Common myeloid progenitor, CD34-positive (primary cell): ENCODE results near the gene HAL.

Source experiments
- CTCF ChIA-PET: fragments of 350-600 bp; sonication (Branson Sonifier 250); formaldehyde crosslinking; loops from one replicate; lab custom pipeline; 2021; ENCODE audit warnings: antibody characterized with exemption; lab: Charles Lee
- POLR2A ChIA-PET: fragments of 350-600 bp; sonication (Branson Sonifier 250); formaldehyde crosslinking; loops from one replicate; lab custom pipeline; 2021; ENCODE audit warnings: antibody characterized with exemption; lab: Charles Lee
- DNase-seq, 3 donors: peaks; one replicate each; pipeline versions ENCODE4 v3.0.0 to v3.0.0-alpha.2; 2013
- H3K27ac ChIP-seq, 2 experiments: 1 replicate in 1 of 2; 2 replicates in 1 of 2; pipeline ENCODE4 v1.7.0; 2013; ENCODE audit warnings: inconsistent platforms in 2 of 2, low read length in 2 of 2, mild to moderate bottlenecking in 2 of 2, low read depth in 1 of 2, moderate library complexity in 1 of 2; ENCODE audit not compliant: severe bottlenecking in 2 of 2, insufficient read depth in 1 of 2, poor library complexity in 1 of 2
- H3K27me3 ChIP-seq, 5 experiments: replicated peaks in 2 of 5; 1 replicate in 3 of 5; 2 replicates in 2 of 5; pipeline versions ENCODE4 v1.6.1 to v1.7.0; 2013; ENCODE audit warnings: low read length in 4 of 5, mild to moderate bottlenecking in 2 of 5, moderate library complexity in 2 of 5, inconsistent platforms in 1 of 5; ENCODE audit not compliant: insufficient read depth in 5 of 5, control insufficient read depth in 4 of 5
- H3K36me3 ChIP-seq, 4 experiments: 1 replicate in 2 of 4; 2 replicates in 2 of 4; pipeline versions ENCODE4 v1.6.1 to v1.7.0; 2013; ENCODE audit warnings: low read length in 3 of 4, control low read depth in 1 of 4, mild to moderate bottlenecking in 1 of 4; ENCODE audit not compliant: control insufficient read depth in 4 of 4, insufficient read depth in 4 of 4
- H3K4me1 ChIP-seq, 4 experiments: 1 replicate in 3 of 4; 2 replicates in 1 of 4; pipeline versions ENCODE4 v1.6.1 to v1.7.1; 2013; ENCODE audit warnings: low read length in 3 of 4, mild to moderate bottlenecking in 3 of 4, control low read depth in 1 of 4, inconsistent platforms in 1 of 4, moderate library complexity in 1 of 4; ENCODE audit not compliant: control insufficient read depth in 4 of 4, insufficient read depth in 4 of 4; ENCODE audit errors: control extremely low read depth in 1 of 4
- H3K4me3 ChIP-seq, 7 experiments: 1 replicate in 4 of 7; 2 replicates in 3 of 7; pipeline versions ENCODE4 v1.5.1 to v1.7.0; 2013; ENCODE audit warnings: mild to moderate bottlenecking in 7 of 7, low read length in 6 of 7, moderate library complexity in 6 of 7, inconsistent platforms in 2 of 7, low read depth in 2 of 7, control low read depth in 1 of 7; ENCODE audit not compliant: insufficient read depth in 4 of 7, control insufficient read depth in 1 of 7; ENCODE audit errors: extremely low read depth in 1 of 7
- H3K9me3 ChIP-seq, 5 experiments: 1 replicate in 4 of 5; 2 replicates in 1 of 5; pipeline versions ENCODE4 v1.6.1 to v1.7.1; 2013; ENCODE audit warnings: low read length in 4 of 5, mild to moderate bottlenecking in 2 of 5, inconsistent platforms in 1 of 5, low read depth in 1 of 5, moderate library complexity in 1 of 5; ENCODE audit not compliant: control insufficient read depth in 4 of 5, insufficient read depth in 2 of 5; ENCODE audit errors: control extremely low read depth in 1 of 5
- WGBS: methylation state at CpG from one replicate; pipeline ENCODE4 v1.1.5; 2013; ENCODE audit not compliant: insufficient coverage; 5-methylcytosine and 5-hydroxymethylcytosine counted together

Gene HAL

GRCh38 chr12:96033549-96034389 lies 37.6 kb upstream of the HAL start:
- WGBS: 100% methylated on average over 1 of the region's 7 CpGs
- Histone ChIP-seq H3K4me1 (peaks cover 5 to 25% (median 17%) of the 10 kb centered on the region in 4 experiments), H3K9me3 (no peaks in the 10 kb centered on the region), H3K27ac (peak overlapping the region in 1 of 2 experiments; percentile 87), H3K36me3 (no peaks in the 10 kb centered on the region), H3K4me3 (peak overlapping the region in 6 of 7 experiments; percentile 11 to 99 (median 93)), H3K27me3 (no peaks in the 10 kb centered on the region)
- ChIA-PET POLR2A (no interaction called here), CTCF (interaction anchor here (1.8 kb wide), 1 partner anchor 22 kb away, joined by 6 read pairs; no protein-coding TSS in a partner anchor)
- no peak for DNase-seq

- no peak for DNase-seq
- Histone ChIP-seq H3K36me3 (peaks cover 9 to 30% (median 23%) of the 10 kb centered on the region in 4 experiments), H3K4me1 (peaks cover 5 to 19% (median 10%) of the 10 kb centered on the region in 4 experiments), H3K4me3 (no peak overlapping the region), H3K27ac (no peak overlapping the region), H3K9me3 (no peaks in the 10 kb centered on the region), H3K27me3 (no peaks in the 10 kb centered on the region)
- 89% methylated on average over 2 of the region's 2 CpGs for WGBS
- CTCF ChIA-PET: no interaction called here
- POLR2A ChIA-PET: no interaction called here
Measured at GRCh38 chr12:96029826-96030225, 33.7 kb upstream of the HAL start.

- Histone ChIP-seq H3K4me3 (no peak overlapping the region), H3K9me3 (no peaks in the 10 kb centered on the region), H3K4me1 (peaks cover 0 to 6% (median under 1%) of the 10 kb centered on the region in 4 experiments), H3K27ac (no peak overlapping the region), H3K27me3 (no peaks in the 10 kb centered on the region), H3K36me3 (peaks cover 9 to 38% (median 28%) of the 10 kb centered on the region in 4 experiments)
- ChIA-PET CTCF (no interaction called here), POLR2A (no interaction called here)
- DNase-seq: no peak
- WGBS: no CpG with 5 or more reads among the region's 1 CpG
Measured at GRCh38 chr12:96028538-96028937, 32.4 kb upstream of the HAL start.

- CTCF ChIA-PET: no interaction called here
Measured at GRCh38 chr12:96026331-96026730, 30.2 kb upstream of the HAL start.

GRCh38 chr12:96025518-96025917 lies 29.4 kb upstream of the HAL start:
- ChIA-PET CTCF (no interaction called here), POLR2A (interaction anchor here (0.8 kb wide), 1 partner anchor 10 kb away, joined by 4 read pairs; the partner anchor contains the start of gene LTA4H)
- no peaks in the 10 kb centered on the region for H3K9me3 ChIP-seq
- peaks cover 9 to 63% (median 43%) of the 10 kb centered on the region in 4 experiments for H3K36me3 ChIP-seq
- DNase-seq: no peak
- H3K4me1 ChIP-seq: no peaks in the 10 kb centered on the region
- H3K27ac ChIP-seq: no peak overlapping the region
- WGBS: 100% methylated on average over 3 of the region's 4 CpGs
- H3K4me3 ChIP-seq: no peak overlapping the region
- no peaks in the 10 kb centered on the region for H3K27me3 ChIP-seq

More at GRCh38 chr12:96026331-96026730, 30.2 kb upstream of the HAL start:
- DNase-seq: no peak
- Histone ChIP-seq H3K4me1 (no peaks in the 10 kb centered on the region), H3K27me3 (no peaks in the 10 kb centered on the region), H3K4me3 (no peak overlapping the region), H3K9me3 (no peaks in the 10 kb centered on the region), H3K27ac (no peak overlapping the region), H3K36me3 (peaks cover 9 to 57% (median 41%) of the 10 kb centered on the region in 4 experiments)
- POLR2A ChIA-PET: interaction anchor here (0.8 kb wide), 1 partner anchor 9 kb away, joined by 4 read pairs; the partner anchor contains the start of gene LTA4H
- no CpG with 5 or more reads among the region's 1 CpG for WGBS

GRCh38 chr12:96020314-96021003 lies 24.3 kb upstream of the HAL start:
- Histone ChIP-seq H3K9me3 (no peaks in the 10 kb centered on the region), H3K4me1 (no peaks in the 10 kb centered on the region), H3K36me3 (peaks cover 12 to 65% (median 37%) of the 10 kb centered on the region in 4 experiments), H3K4me3 (no peak overlapping the region), H3K27me3 (no peaks in the 10 kb centered on the region), H3K27ac (peak overlapping the region in 1 of 2 experiments; percentile 5)
- no CpG with 5 or more reads among the region's 3 CpGs for WGBS
- CTCF ChIA-PET: interaction anchor here (1.0 kb wide), 1 partner anchor 11 kb away, joined by 3 read pairs; no protein-coding TSS in a partner anchor
- POLR2A ChIA-PET: no interaction called here
- no peak for DNase-seq
